B cell (primary cell): ENCODE results near the gene TANC1. TPM values are rescaled to one million over a fixed set of nuclear protein-coding genes. Genes with fewer than 3 reads are reported as not detected.

Experiments
- ATAC-seq: fragments of 200-7000 bp; cut with Tn5 transposase; one replicate; pipeline ENCODE4 v1.10.0; 2021; ENCODE audit warnings: low read depth, mild to moderate bottlenecking, moderate number of reproducible peaks, moderate library complexity
- CTCF ChIA-PET: fragments of 350-600 bp; sonication (Branson Sonifier 250); formaldehyde crosslinking; loops from one replicate; lab custom pipeline; 2021; ENCODE audit warnings: antibody characterized with exemption, inconsistent platforms; lab: Charles Lee
- POLR2A ChIA-PET: fragments of 350-600 bp; sonication (Branson Sonifier 250); formaldehyde crosslinking; loops from one replicate; lab custom pipeline; 2021; ENCODE audit warnings: antibody characterized with exemption; lab: Charles Lee
- DNase-seq: peaks from one replicate; pipeline ENCODE4 v3.0.0; 2013
- H2AFZ ChIP-seq: 2 replicates; pipeline ENCODE4 v1.6.1; 2012; ENCODE audit warnings: mild to moderate bottlenecking, low read depth, low read length; ENCODE audit not compliant: insufficient read depth, poor library complexity, severe bottlenecking
- H3K27ac ChIP-seq, 2 donors: 1 replicate in 1 of 2; 2 replicates in 1 of 2; pipeline ENCODE4 v1.5.1; 2012 to 2013; ENCODE audit warnings: low read length in 2 of 2, mild to moderate bottlenecking in 2 of 2, moderate library complexity in 1 of 2
- H3K27me3 ChIP-seq, 4 experiments: fragments of 200-600 bp in 1 of 4; sonication (generic) in 1 of 4; replicated peaks in 1 of 4; 1 replicate in 2 of 4; 2 replicates in 2 of 4; pipeline versions ENCODE4 v1.6.1 to v1.7.0; 2013 to 2016; ENCODE audit warnings: low read length in 3 of 4, mild to moderate bottlenecking in 2 of 4, mixed read lengths in 1 of 4, moderate library complexity in 1 of 4; ENCODE audit not compliant: insufficient read depth in 4 of 4, control insufficient read depth in 3 of 4; ENCODE audit errors: control extremely low read depth in 1 of 4
- H3K36me3 ChIP-seq, 2 experiments: replicated peaks in 1 of 2; 1 replicate in 1 of 2; 2 replicates in 1 of 2; pipeline versions ENCODE4 v1.6.1 to v1.7.1; 2013; ENCODE audit warnings: low read length in 1 of 2; ENCODE audit not compliant: insufficient read depth in 2 of 2, control insufficient read depth in 1 of 2; ENCODE audit errors: control extremely low read depth in 1 of 2, extremely low read depth in 1 of 2
- H3K4me1 ChIP-seq, 2 donors: fragments of 200-600 bp in 1 of 2; sonication (generic) in 1 of 2; 1 replicate in 1 of 2; 2 replicates in 1 of 2; pipeline versions ENCODE4 v1.5.1 to v1.6.1; 2013 to 2017; ENCODE audit warnings: low read length in 2 of 2; ENCODE audit not compliant: control insufficient read depth in 2 of 2, insufficient read depth in 2 of 2
- H3K4me2 ChIP-seq: replicated peaks from 2 replicates; pipeline ENCODE3; 2012; ENCODE audit warnings: mild to moderate bottlenecking, low read depth, low read length; ENCODE audit not compliant: poor library complexity, severe bottlenecking
- H3K4me3 ChIP-seq, 5 experiments: fragments of 200-600 bp in 1 of 5; sonication (generic) in 1 of 5; 1 replicate in 3 of 5; 2 replicates in 2 of 5; pipeline versions ENCODE4 v1.5.1 to v1.7.0; 2011 to 2016; ENCODE audit warnings: low read length in 4 of 5, mild to moderate bottlenecking in 4 of 5, low read depth in 2 of 5, control low read depth in 1 of 5, moderate library complexity in 1 of 5; ENCODE audit not compliant: insufficient read depth in 1 of 5; ENCODE audit errors: control extremely low read depth in 1 of 5, extremely low read depth in 1 of 5
- H3K79me2 ChIP-seq: fragments of 200-600 bp; sonication (generic); one replicate; pipeline ENCODE4 v1.6.0; 2016; ENCODE audit warnings: low read length; ENCODE audit not compliant: control insufficient read depth, insufficient read depth
- H3K9ac ChIP-seq: fragments of 200-600 bp; sonication (generic); 2 replicates; pipeline ENCODE4 v1.6.1; 2017; ENCODE audit warnings: mild to moderate bottlenecking, low read length, moderate library complexity
- H3K9me3 ChIP-seq, 3 donors: one replicate each; pipeline versions ENCODE4 v1.6.1 to v1.7.1; 2013; ENCODE audit warnings: low read length in 2 of 3; ENCODE audit not compliant: control insufficient read depth in 2 of 3, insufficient read depth in 1 of 3; ENCODE audit errors: control extremely low read depth in 1 of 3
- H4K20me1 ChIP-seq: 2 replicates; pipeline ENCODE4 v1.6.0; 2012; ENCODE audit warnings: mild to moderate bottlenecking, low read length; ENCODE audit not compliant: insufficient read depth, control insufficient read depth, poor library complexity, severe bottlenecking
- H3K27ac Mint-ChIP-seq: one replicate; pipeline ENCODE4 v1.8.0; 2021; ENCODE audit warnings: mixed read lengths
- H3K27me3 Mint-ChIP-seq: one replicate; pipeline ENCODE4 v1.8.0; 2021; ENCODE audit warnings: mixed read lengths
- H3K4me1 Mint-ChIP-seq: one replicate; pipeline ENCODE4 v1.8.0; 2021; ENCODE audit warnings: mixed read lengths
- H3K4me3 Mint-ChIP-seq: one replicate; pipeline ENCODE4 v1.8.0; 2021; ENCODE audit warnings: mixed read lengths
- H3K9me3 Mint-ChIP-seq: one replicate; pipeline ENCODE4 v1.8.0; 2022; ENCODE audit warnings: mixed read lengths; ENCODE audit not compliant: insufficient read depth
- EZH2 ChIP-seq: IDR thresholded peaks from 2 replicates; pipeline ENCODE4 v1.6.1; 2012; ENCODE audit warnings: borderline replicate concordance, low read depth, mild to moderate bottlenecking, moderate library complexity, low read length; ENCODE audit not compliant: insufficient read depth, poor library complexity, severe bottlenecking
- WGBS: methylation state at CpG from one replicate; pipeline ENCODE4 v1.1.5; 2013; ENCODE audit warnings: missing lambda C conversion rate; ENCODE audit not compliant: insufficient coverage; 5-methylcytosine and 5-hydroxymethylcytosine counted together
- intact Hi-C: fragments of 100-400 bp; cut with micrococcal nuclease; formaldehyde crosslinking; loops from one replicate; pipeline ENCODE4 v1.10.0; 2022
- polyA plus RNA-seq: library from polyadenylated mRNA; depleted of rRNA; stranded (reverse); fragments of >200 nt; gene quantifications from 2 replicates; pipeline ENCODE4 v1.2.3, GENCODE V29; 2012
- total RNA-seq, 2 donors: library from RNA; stranded (reverse); fragments of 120-200 nt in 1 of 2; gene quantifications; 1 replicate in 1 of 2; 2 replicates in 1 of 2; pipeline versions ENCODE4 v1.2.3 to v1.2.4, GENCODE V29; 2013 to 2022
- TF ChIP-seq, protein P1 (sequence below): fragments of 200-600 bp; IDR thresholded peaks from one replicate; pipeline ENCODE4 v1.8.0; 2022; ENCODE audit warnings: antibody characterized with exemption, mild to moderate bottlenecking

The TANC1 gene
- total and polyA plus RNA-seq, 2 donors (not counting 1 experiment from before 2014, with no cell fraction given) = 0.13 TPM; not detected in 1

DNA sequence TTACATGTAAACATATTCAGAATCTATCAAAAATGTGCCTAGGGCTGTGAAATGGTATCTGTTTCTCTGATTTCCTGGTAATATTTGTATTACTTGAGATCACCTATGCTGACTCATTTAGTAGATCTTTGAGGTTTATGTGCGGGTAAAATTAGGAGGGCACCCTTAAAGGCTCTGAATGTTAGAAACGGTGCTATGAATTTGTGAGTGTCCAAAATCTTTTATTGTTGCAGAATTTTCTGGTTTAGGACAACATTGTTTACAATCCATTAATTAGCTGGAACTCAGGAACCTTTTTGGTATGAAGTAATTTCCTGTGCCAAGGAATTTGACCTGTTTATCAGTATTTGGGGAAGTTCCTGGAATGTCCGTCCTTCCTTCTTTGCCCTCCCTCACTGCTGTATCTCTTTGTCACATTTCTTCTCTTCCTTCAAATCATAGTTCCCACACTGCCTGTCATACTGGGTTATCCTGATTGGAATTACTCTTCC lies 130.5 kb downstream of the TANC1 start:
- no peak overlapping the region for H3K4me2 ChIP-seq

GRCh38 chr2:159101755-159102489 lies 133.5 kb downstream of the TANC1 start:
- CTCF ChIA-PET = no interaction called here
- POLR2A ChIA-PET = no interaction called here
- H4K20me1 ChIP-seq = no peaks in the 10 kb centered on the region
- no peaks in the 10 kb centered on the region for H3K4me1 ChIP-seq
- no peaks in the 10 kb centered on the region for H3K4me1 Mint-ChIP-seq
- peaks cover 1% of the 10 kb centered on the region for H3K9me3 Mint-ChIP-seq
- no peak overlapping the region for H2AFZ ChIP-seq
- H3K9me3 ChIP-seq = peaks cover 1 to 3% (median 1%) of the 10 kb centered on the region in 3 donors
- H3K4me2 ChIP-seq = no peak overlapping the region
- no peak overlapping the region for H3K27ac Mint-ChIP-seq
- H3K9ac ChIP-seq = no peak overlapping the region
- no peak overlapping the region for H3K4me3 Mint-ChIP-seq
- DNase-seq (no peak), ATAC-seq (no peak)
- no peaks in the 10 kb centered on the region for H3K36me3 ChIP-seq
- H3K27me3 Mint-ChIP-seq = no peaks in the 10 kb centered on the region
- H3K4me3 ChIP-seq = no peak overlapping the region
- intact Hi-C loops = no loop called here
- 97% methylated on average over 5 of the region's 8 CpGs for WGBS
- no peaks in the 10 kb centered on the region for H3K79me2 ChIP-seq
- TF ChIP-seq, protein P1, sequence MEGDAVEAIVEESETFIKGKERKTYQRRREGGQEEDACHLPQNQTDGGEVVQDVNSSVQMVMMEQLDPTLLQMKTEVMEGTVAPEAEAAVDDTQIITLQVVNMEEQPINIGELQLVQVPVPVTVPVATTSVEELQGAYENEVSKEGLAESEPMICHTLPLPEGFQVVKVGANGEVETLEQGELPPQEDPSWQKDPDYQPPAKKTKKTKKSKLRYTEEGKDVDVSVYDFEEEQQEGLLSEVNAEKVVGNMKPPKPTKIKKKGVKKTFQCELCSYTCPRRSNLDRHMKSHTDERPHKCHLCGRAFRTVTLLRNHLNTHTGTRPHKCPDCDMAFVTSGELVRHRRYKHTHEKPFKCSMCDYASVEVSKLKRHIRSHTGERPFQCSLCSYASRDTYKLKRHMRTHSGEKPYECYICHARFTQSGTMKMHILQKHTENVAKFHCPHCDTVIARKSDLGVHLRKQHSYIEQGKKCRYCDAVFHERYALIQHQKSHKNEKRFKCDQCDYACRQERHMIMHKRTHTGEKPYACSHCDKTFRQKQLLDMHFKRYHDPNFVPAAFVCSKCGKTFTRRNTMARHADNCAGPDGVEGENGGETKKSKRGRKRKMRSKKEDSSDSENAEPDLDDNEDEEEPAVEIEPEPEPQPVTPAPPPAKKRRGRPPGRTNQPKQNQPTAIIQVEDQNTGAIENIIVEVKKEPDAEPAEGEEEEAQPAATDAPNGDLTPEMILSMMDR = no peak
- no peak for TF ChIP-seq EZH2
- no peak overlapping the region for H3K27ac ChIP-seq
- no peaks in the 10 kb centered on the region for H3K27me3 ChIP-seq

More for the DNA sequence above, 130.5 kb downstream of the TANC1 start:
- CTCF ChIA-PET = interaction anchor here (1.0 kb wide), 1 partner anchor 20 kb away, joined by 4 read pairs; no protein-coding TSS in a partner anchor
- no peak overlapping the region for H3K27ac ChIP-seq
- H3K4me3 Mint-ChIP-seq = no peak overlapping the region
- H3K27me3 Mint-ChIP-seq = no peaks in the 10 kb centered on the region
- POLR2A ChIA-PET = no interaction called here
- no peaks in the 10 kb centered on the region for H3K27me3 ChIP-seq
- intact Hi-C loops = no loop called here
- H3K36me3 ChIP-seq = no peaks in the 10 kb centered on the region
- H3K9me3 ChIP-seq = peaks cover 1 to 19% (median 16%) of the 10 kb centered on the region in 3 donors
- H4K20me1 ChIP-seq = no peaks in the 10 kb centered on the region
- H3K27ac Mint-ChIP-seq = no peak overlapping the region
- H3K9ac ChIP-seq = no peak overlapping the region
- ATAC-seq (no peak), DNase-seq (no peak)
- H3K4me1 Mint-ChIP-seq = peaks cover 3% of the 10 kb centered on the region
- no peaks in the 10 kb centered on the region for H3K79me2 ChIP-seq
- TF ChIP-seq, protein P1 = no peak
- no peak for TF ChIP-seq EZH2
- H2AFZ ChIP-seq = no peak overlapping the region
- WGBS = 33% methylated on average over 1 of the region's 3 CpGs
- peaks cover 0 to 3% of the 10 kb centered on the region in 2 donors for H3K4me1 ChIP-seq
- H3K4me3 ChIP-seq = no peak overlapping the region
- peaks cover 2% of the 10 kb centered on the region for H3K9me3 Mint-ChIP-seq
